Stromal cell of bone marrow (primary cell): Measurements from ENCODE around the gene ZCCHC10.
A peak's percentile ranks its signal among the peaks of the same experiment; 100 is the strongest.
"Not testable (repeated sequence)": the region's sequence is repeated elsewhere in the genome, so short reads cannot be mapped to it uniquely, and the experiment has no call there.

ENCODE experiments used
- DNase-seq: peaks from one replicate; pipeline ENCODE4 v3.0.0-alpha.2; 2012; ENCODE audit warnings: low read depth

Gene ZCCHC10

DNA sequence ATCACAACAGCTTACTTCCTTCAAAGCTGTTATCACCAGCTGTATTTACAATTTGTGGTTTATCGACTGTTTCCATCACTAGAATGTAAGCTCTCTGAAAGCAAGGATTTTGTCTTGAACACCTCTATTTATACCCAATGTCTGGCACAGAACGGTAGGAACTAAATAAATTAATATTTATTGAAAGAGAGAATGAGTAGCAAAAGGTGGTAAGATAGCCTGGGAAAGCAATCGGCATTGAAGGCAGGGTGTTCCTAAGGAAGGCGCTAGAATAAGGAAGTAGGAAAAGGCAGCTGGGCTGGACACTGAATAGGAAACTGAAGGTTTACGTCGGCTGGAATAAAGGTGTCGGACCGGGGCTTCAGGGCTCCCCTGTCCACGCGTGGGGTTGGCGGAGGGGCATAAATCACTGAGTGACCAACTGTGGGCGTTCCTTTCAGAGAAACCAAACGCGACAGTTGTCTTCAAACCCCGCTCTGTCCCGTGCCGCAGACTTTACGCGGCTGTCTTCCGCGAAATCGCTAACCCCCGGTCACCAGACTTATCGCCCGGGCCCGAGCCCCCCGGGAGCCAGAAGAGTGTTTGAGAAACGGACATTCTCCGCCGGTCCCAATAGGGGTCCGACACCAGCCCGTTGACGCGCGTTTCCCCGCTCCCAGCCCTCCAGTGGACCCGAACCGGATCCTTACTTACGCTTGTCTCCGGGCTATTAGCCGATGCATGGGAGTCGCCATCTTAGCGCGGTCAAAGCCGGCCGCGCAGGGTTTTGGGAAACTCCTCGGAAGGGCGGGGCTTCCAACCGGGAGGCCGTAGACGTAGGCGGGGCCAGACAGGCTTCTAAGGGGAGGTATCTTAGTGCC is at the start of gene ZCCHC10:
Gene ZCCHC10 (minus strand): TSS at position 746 of the 860 bp plus-strand sequence. CDS start 12 bp downstream, at position 734.
- peak; percentile 87 for DNase-seq

DNA sequence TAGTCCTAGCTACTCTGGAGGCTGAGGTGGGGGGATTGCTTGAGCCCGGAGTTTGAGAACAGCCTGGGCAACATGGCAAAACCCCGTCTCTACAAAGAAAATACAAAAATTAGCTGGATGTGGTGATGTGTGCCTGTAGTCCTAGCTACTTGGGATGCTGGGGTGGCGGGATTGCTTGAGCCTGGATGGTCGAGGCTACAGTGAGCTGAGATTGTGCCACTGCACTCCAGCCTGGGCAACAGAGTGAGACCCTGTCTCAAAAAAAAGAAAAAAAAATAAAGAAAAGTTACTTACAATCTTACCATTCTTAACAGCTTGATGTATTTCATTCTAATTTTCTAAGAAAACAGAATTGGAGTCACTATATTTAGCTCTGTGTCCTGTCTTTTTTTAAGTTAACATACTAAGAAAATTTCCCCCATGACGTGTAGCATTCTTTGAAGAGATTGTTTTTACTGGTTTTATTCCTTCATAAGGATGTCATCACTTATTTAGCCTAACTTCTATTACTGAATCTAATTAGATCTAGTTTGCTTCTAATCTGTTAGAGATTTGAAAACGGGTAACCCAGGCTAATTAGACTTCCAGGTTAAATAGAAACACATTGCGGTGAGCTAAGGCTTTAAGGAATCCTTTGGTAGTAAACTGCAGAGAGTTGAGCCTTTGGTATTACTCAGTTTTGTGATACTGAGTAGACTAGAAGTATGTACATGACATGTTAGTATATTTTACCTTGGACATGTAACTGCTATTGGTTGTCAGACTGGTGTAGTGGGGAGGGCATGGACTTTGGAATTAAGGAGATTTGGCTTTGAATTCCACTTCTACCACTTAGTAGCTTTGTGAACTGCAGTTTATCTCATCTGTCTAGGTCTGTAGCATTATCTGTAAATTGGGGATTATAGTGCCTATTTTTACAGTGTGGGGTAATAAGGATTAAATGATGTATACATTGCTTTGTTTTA is 49.5 kb upstream of the ZCCHC10 start:
- DNase-seq, result no peak

DNA sequence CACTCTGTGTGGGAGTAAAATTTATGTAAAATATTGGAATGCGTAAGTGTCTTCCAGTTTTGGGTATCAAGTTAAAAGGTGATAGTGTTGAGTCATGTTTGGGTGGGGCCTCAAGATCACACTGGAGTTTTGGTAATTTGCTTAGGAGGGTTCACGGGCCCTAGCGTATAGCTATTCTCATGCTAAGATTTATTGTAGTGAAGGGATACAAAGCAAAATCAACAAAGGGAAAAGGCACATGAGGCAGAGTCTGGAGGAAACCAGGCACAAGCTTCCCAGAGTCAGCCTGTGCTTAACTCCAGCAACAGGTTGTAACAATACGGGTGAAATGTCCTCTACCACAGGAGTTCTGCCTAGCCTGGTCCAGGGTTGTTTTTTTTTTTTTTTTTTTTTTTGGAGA is 45.7 kb upstream of the ZCCHC10 start:
- no peak for DNase-seq

DNA sequence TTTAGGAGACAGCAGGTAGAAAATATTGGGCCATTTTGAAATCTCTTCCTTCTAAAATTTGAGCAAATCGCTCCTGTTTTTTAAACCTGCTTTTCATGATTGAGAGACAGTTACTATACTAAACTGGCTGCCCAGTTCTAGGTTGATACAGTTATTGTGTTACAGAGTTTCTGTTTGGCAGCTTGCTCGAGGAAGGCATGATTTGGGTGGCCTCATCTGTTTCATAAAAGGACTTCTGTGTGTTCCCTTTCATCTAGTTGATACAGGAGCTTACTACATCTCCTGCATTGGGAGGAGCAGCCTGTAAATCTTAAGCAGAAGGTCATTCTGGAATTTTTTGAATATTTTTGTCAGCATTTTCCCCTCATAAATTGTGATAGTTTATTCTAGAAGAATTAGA is 39.7 kb upstream of the ZCCHC10 start:
- no peak for DNase-seq

DNA sequence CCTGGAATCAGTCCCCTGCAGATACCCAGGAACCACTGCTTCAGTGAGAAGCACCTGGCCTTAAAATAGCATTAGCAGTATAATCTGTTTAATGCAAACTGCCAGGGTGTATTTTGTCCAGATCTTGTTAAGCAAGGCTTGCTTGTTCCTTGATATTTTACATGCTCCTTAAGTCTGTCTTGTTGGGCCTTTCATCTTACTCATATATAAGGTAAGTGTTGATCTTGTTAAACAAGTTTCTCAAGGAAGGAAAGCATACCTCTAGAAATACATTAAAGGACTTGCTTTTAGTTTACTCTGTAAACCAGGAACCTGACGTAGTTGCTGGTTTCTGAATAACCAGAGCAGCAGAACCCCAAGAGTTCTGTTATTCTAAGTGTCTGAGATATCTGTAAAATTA is 39.1 kb upstream of the ZCCHC10 start:
- DNase-seq, result no peak

DNA sequence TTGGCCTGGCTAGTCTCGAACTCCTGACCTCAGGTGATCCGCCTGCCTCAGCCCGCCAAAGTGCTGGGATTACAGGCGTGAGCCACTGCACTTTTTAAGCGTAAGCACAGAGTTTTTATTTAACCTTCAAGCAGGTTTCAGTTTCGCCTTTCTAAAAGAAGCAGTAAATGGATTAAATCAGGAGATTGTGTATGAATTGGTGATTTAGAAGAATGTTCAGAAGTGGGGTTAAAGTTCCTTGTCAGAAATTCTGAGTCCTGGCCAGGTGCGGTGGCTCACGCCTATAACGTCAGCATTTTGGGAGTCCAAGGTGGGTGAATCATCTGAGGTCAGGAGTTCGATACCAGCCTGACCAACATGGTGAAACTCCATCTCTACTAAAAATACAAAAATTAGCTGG is 37.6 kb upstream of the ZCCHC10 start:
- no peak for DNase-seq

DNA sequence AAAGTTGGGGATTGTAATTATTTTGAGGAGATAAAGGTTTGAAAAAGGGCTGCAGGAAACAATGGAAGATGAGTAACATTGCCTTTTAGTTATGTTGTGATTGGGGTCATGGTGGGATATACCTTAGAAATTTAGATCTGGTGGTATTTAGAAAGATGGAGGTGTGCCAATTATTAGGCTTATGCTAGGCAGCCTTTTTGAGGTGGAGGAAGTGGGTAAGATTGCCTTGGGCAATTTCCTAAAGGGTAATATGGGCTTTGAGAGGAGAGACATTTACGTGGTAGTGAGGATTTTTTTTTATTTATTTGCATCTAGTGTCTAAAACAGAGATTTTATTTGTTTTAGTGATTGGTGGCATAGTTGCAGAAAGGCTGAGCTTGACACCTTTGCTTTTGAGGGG is 35.9 kb upstream of the ZCCHC10 start:
- no peak for DNase-seq

DNA sequence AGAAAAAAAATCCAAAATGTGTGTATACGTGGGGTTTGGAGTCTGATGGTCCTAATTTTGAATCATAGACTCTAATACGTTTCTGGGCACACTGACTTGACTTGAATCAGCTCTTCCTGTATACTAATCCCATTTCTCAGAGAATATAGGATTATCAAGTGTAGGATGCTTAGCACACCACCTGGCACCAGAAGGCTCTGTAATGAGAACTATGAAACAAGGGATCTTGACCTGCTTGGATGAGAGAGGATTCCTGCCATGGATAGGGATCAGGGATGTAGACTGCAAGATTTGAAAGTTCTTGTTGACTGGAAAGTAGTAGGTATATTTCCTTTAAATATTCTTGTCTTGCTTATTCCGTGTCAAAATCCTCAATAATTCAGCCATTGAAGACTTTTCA is 33.3 kb upstream of the ZCCHC10 start:
- DNase-seq, result no peak

DNA sequence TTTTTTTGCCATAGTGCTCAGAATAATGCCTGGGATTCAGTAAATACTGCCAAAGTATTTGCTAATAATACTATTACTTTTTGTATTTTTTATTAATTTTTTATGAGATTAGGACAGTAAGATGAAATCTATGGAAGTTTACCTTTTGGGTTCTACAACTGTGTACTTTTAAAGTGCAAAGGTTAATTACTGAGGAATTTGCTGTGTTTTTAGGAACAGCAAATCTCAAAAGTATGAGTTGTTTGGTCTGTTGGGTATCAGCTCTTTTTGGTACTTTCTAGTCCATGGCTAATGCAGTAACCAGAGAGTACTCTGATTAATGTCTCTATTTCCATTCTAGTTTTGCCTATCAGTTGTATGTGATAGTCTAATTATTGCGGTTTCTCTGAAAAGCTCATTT is 30.5 kb upstream of the ZCCHC10 start:
- no peak for DNase-seq

DNA sequence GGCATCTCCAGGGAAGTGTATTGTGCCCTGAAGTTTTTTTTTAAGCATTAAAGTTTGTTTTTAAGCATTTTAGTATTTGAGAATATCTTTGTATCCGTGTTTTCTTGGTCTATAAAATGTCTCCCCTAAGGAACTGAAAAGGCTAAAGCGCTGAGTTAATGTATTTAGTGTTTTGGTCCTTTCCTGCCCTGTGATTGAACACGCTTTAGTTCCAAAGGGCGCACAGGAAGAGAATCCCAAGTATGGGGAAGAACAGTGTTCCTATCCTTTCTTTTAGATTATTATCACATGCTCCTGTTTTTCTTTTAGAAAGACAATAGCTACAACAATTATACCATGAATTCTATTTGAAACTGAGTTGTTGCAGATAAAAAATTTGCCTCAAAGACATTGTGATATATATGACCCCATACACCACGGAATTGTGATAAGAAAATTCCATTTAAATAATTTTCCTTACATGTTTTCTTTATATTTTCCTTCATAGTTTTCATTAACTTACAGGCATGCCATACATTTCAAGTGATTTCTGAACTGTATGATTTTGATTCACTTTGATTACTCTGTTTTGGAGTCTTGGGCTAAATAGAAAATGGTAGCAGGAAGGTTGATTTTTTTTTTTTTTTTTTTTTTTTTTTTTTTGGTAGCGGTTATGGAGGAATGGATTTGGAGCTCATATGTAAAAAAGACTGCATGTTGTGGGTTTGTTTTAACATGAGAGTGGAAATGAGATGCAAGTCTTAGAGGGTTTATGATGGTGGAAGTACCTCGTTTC is 28.5 kb upstream of the ZCCHC10 start:
- no peak for DNase-seq

DNA sequence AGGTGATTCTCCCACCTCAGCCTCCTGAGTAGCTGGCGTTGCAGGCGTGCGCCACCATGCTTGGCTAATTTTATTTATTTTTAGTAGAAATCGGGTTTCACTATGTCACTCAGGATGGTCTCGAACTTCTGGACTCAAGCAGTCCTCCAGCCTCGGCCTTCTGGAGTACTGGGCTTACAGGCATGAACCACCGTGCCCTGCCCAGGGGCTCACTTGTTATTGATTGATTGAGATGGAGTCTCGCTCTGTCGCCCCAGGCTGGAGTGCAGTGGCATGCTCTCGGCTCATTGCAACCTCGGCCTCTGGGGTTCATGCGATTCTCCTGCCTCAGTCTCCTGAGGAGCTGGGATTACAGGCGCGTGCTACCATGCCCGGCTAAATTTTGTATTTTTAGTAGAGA is 27.1 kb upstream of the ZCCHC10 start:
- no peak for DNase-seq

DNA sequence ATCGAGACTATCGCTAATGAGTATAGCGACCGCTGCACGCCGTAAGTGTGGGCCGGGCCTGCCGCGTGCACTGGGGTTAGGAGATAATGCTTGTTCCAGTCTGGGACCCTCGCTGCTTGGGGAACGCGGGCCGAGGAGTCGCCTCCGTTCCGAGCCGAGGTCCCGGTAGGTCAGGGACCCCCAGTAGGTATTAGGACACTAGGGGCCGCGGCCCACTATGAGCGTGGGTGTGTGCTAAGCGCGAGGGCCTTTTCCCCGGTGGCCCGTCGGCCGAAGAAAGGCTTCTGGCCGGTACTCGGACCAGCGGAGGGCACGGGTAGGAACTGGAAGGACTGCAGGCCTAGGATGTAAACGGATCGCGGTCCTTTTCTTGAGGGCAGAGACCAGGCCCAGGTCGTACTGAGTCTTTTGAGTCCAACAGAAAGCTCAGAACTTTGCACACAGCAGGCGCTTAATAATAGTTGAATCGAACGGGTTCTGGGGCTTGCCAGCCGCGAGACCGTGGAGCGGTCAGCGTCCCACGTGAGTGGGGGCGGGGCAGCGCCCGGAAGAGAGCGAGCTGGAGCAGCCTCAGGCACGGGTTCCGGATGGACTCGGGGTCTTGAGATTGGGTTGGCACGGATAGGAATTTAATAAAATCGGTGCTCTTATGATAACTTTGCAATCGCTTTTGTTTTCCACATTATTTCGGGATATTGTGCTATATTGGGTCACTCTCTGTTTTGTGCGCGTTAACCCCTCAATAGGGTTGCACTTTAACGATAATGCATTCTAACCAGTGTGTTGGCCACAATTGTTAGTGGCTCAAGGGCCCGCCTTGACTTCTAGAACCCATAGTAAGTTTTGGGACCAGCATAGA is 26.2 kb upstream of the ZCCHC10 start:
- DNase-seq, result no peak

DNA sequence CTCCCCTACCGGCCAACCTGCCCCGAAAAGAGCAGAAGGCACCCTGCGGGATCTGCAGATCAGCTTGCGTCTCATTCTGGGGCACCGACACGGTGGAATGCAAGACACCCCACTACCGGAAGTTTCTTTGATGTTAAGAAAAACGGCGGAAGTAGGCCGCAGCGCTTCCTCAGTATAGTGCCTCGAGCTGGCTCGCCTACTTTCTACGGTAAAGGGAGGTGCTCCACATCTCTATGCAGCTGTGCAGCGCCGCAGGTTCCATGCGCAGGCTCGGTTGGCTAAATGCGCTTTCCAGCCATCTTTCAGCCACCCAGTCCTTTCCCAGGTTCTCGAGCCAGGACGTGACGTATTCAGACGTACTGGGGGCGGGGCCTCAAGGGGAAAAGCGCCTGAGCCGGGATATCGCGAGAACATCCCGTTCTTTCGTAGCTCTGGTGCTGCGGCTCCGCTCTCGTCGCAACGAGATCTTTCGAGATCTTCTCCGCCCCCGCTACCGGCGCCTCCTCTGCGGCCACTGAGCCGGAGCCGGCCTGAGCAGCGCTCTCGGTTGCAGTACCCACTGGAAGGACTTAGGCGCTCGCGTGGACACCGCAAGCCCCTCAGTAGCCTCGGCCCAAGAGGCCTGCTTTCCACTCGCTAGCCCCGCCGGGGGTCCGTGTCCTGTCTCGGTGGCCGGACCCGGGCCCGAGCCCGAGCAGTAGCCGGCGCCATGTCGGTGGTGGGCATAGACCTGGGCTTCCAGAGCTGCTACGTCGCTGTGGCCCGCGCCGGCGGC is 25.4 kb upstream of the ZCCHC10 start, which contains the start of gene HSPA4:
Gene HSPA4 (plus strand): TSS at position 472 of the 775 bp plus-strand sequence. CDS start 238 bp downstream, at position 710.
- peak; percentile 97 for DNase-seq

DNA sequence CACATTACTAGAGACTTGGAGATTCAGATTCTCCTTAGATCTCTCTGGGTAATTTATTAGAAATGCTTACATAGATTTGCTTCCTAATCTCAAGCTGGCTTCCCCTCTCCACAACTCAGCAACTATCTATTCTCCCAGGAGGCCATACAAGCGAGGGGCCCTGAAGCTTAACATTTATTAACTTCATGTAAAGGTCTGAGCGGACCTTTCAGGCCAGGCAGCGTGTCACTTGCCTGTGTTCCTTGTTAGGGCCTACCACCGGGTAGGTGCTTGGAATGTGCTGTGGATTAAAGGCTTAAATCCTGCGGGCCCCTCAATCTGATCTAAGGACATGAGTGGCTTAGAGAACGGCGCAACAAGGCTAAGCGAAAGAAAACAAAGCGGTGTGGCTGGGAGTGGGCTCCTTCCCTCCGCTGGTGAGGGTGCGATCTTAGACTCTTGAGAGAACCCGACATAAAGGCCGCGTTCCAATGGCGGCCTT is 24.8 kb upstream of the ZCCHC10 start:
- no peak for DNase-seq

DNA sequence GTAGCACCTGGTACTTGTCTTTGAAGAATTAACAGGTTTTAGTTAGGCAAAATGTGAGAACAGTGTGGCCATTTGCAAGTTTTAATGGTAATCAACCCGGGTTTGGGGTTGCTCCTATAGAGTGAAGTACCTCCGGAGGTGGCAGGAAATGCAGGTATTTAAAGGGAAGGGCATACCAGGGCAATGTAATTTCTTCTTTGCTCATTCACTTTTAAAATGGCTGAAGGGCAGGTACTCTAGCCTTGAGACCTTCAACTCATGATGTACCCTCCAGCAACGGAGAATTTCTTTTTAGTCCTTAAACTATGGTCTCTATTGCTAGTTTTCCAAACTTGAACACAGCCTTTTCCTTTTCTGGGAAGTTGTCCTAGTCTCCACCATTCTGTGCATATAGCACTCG is 24.2 kb upstream of the ZCCHC10 start:
- no peak for DNase-seq

DNA sequence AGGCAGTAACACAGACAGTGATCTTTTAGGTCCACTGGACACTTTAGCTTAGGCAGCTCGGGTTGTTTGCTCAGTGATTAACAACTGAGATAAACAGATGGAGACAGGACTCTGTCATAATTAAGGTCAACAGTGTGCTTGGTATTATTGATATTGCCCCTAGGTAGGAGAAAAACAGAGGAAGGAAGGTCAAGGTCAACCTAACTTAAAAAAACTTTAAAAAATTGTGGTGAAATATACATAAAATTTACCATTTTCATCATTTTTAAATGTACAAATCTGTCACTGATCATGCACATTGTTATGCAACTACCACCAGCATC is 23.3 kb upstream of the ZCCHC10 start:
- DNase-seq, result no peak

DNA sequence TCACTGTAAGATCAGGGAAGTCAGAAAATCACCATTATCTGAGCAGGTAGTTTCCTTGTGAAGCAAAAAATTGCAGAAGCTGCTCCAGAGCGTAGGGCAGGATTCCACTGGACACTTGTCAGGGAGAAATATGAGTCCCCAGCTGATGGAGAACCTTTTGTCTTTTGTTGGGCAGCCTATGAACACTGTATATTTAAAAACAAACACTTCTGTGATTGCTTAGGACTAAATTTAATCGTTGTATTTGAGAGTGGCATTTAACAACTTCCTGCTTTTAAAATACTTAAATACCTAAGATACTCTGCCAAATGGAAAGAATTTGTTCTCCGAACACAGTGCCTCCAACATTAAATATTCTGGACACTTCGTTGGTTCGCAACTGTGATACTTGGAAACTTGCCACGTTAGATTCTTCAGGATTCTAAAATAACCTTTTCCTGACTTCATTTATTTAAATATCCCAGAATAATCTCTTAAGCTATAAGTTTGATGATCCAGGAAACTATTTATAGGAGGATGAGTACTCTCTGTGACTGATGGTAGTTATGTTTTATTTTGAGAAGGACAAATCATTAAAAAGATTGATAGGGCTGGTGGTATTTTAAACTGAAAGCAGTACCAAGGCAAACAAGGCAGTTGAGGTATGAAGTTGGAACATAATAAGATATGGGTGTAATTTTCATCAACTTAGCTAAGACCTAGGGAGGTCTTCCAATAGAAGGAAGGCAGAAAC is 22.8 kb upstream of the ZCCHC10 start:
- DNase-seq, result no peak

DNA sequence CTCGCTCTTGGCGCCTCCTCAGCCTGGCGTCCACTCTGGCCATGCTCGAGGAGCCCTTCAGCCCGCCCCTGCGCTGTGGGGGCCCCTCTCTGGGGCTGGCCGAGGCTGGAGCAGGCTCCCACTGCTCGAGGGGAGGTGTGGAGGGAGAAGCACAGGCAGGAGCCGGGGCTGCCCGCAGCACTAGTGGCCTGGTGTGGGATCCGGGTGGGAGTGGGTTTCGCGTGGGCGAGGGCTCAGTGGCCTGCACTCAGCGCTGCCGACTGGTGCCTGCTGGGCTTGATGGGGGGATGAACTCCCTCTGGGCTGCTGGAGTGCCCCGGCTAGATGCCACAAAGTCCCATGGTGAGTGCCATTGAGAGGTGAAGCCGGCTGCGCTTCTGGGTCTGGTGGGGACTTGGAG is 21.1 kb upstream of the ZCCHC10 start:
- DNase-seq, result no peak

DNA sequence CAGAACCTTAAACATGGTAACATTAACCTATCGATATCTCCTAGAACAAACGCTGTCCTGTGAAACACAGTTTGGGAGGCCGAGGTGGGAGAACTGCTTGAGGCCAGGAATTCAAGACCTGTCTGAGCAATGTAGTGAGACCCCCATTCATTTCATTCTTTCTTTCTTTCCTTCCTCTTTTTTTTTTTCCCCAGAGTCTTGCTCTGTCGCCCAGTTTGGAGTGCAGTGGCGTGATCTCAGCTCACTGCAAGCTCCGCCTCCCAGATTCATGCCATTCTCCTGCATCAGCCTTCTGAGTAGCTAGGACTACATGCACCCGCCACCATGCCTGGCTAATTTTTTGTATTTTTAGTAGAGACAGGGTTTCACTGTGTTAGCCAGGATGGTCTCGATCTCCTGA is 20.2 kb upstream of the ZCCHC10 start:
- not testable (repeated sequence) for DNase-seq

DNA sequence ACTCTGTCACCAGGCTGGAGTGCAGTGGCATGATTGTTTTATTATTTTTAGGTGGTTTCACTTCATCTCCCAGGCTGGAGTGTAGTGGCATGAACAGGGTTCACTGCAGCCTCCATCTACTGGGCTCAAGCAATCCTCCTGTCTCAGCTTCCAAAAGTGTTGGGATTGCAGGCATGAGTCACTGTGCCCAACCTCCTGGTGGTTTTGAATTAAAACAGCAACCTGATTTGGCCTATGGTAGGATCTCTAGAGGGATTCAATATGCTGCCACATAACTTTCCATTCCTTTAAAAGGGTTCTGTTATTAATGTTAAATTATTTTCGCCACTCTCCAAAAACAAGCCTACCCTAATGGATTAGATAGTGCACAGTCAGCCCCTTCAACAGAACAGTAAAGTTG is 15.6 kb upstream of the ZCCHC10 start:
- no peak for DNase-seq
